HepG2 (cell line): ENCODE data around the gene NCMAP. TPM values are rescaled to one million over a fixed set of nuclear protein-coding genes. Genes with fewer than 3 reads are reported as not detected.
A peak's percentile ranks its signal among the peaks of the same experiment; 100 is the strongest.

Source experiments
- ATAC-seq: fragments of 200-7000 bp; cut with Tn5 transposase; 3 replicates; pipeline ENCODE4 v1.9.1; 2020; ENCODE audit warnings: mild to moderate bottlenecking, moderate library complexity
- BruUV-seq: library from RNA; stranded (reverse); fragments of 400-500 nt; replicated peaks from 2 replicates; lab custom pipeline; 2021; lab: Mats Ljungman, UMichigan
- CTCF ChIA-PET: fragments of 300-600 bp; formaldehyde crosslinking; extraction: SDS; loops from one replicate; lab custom pipeline; 2021; ENCODE audit warnings: low total read pairs, inconsistent platforms, low intra/inter-chr PET ratio; lab: Yijun Ruan, JAX
- POLR2A ChIA-PET: fragments of 350-600 bp; sonication (Branson Sonifier 250); formaldehyde crosslinking; loops from one replicate; lab custom pipeline; 2020; ENCODE audit warnings: antibody characterized with exemption, inconsistent platforms; lab: Yijun Ruan, JAX
- DNase-seq: peaks from one replicate; pipeline ENCODE4 v3.0.0-alpha.2; 2015; ENCODE audit warnings: low spot score
- FAIRE-seq: peaks from 3 replicates; lab custom pipeline; 2011; peaks lifted over from hg19 to GRCh38; lab: Jason Lieb, UNC
- H2AFZ ChIP-seq: one replicate; pipeline ENCODE4 v1.6.1; 2011; ENCODE audit warnings: low read length, inconsistent platforms
- H3K27ac ChIP-seq: fragments of 300-600 bp; 3 replicates; pipeline ENCODE4 v1.8.0; 2011; ENCODE audit warnings: mixed run types, mild to moderate bottlenecking, mixed read lengths, low read length, inconsistent platforms; ENCODE audit not compliant: insufficient read depth; ENCODE audit errors: extremely low read length
- H3K27me3 ChIP-seq, 2 experiments: fragments of 200-600 bp in 1 of 2; 2 replicates in 1 of 2; 3 replicates in 1 of 2; pipeline versions ENCODE4 v1.6.0 to v1.8.0; 2011; ENCODE audit warnings: low read length in 2 of 2, mild to moderate bottlenecking in 2 of 2, moderate library complexity in 2 of 2, inconsistent platforms in 1 of 2; ENCODE audit not compliant: insufficient read depth in 2 of 2, control insufficient read depth in 1 of 2
- H3K36me3 ChIP-seq, 2 experiments: fragments of 200-600 bp in 1 of 2; replicated peaks in 1 of 2; 2 replicates in 1 of 2; 3 replicates in 1 of 2; pipeline versions ENCODE4 v1.5.1 to v1.8.0; 2011; ENCODE audit warnings: low read length in 2 of 2, inconsistent platforms in 1 of 2; ENCODE audit not compliant: insufficient read depth in 2 of 2, control insufficient read depth in 1 of 2
- H3K4me1 ChIP-seq: 2 replicates; pipeline ENCODE4 v1.5.1; 2012; ENCODE audit warnings: low read length, inconsistent platforms; ENCODE audit not compliant: insufficient read depth
- H3K4me2 ChIP-seq: 2 replicates; pipeline ENCODE4 v1.6.0; 2011; ENCODE audit warnings: low read depth, low read length, inconsistent platforms
- H3K4me3 ChIP-seq, 3 experiments: fragments of 200-600 bp in 1 of 3; sonication (generic), shearing (Covaris generic) in 1 of 3; replicated peaks in 1 of 3; 2 replicates each; pipeline ENCODE4 v1.5.1; 2011 to 2016; ENCODE audit warnings: low read length in 3 of 3, inconsistent platforms in 2 of 3, low read depth in 2 of 3, mild to moderate bottlenecking in 2 of 3, control low read depth in 1 of 3, mixed read lengths in 1 of 3; ENCODE audit not compliant: insufficient read depth in 1 of 3
- H3K79me2 ChIP-seq: one replicate; pipeline ENCODE4 v1.6.1; 2011; ENCODE audit warnings: low read length, inconsistent platforms; ENCODE audit not compliant: insufficient read depth
- H3K9ac ChIP-seq: 2 replicates; pipeline ENCODE4 v1.6.0; 2011; ENCODE audit warnings: mild to moderate bottlenecking, low read depth, low read length, inconsistent platforms; ENCODE audit not compliant: insufficient read depth
- H3K9me3 ChIP-seq: 2 replicates; pipeline ENCODE4 v1.5.1; 2012; ENCODE audit warnings: mild to moderate bottlenecking, low read length
- H4K20me1 ChIP-seq: 2 replicates; pipeline ENCODE4 v1.6.0; 2011; ENCODE audit warnings: inconsistent platforms, mild to moderate bottlenecking, low read length, moderate library complexity; ENCODE audit not compliant: insufficient read depth
- ETV6 ChIP-seq: sonication (generic); formaldehyde crosslinking; conservative IDR thresholded peaks from 2 replicates; pipeline ENCODE4 v1.4.0; 2020; ENCODE audit warnings: missing genetic modification reagents
- MAFF ChIP-seq: IDR thresholded peaks from 2 replicates; pipeline ENCODE4 v1.6.1; 2011; ENCODE audit warnings: low read depth, low read length, improper control_type of control experiment
- MAFK ChIP-seq, 2 experiments: IDR thresholded peaks in 1 of 2; conservative IDR thresholded peaks in 1 of 2; 2 replicates each; pipeline ENCODE4 v1.6.1; 2011; ENCODE audit warnings: improper control_type of control experiment in 2 of 2, low read length in 2 of 2
- SNAPC4 ChIP-seq: sonication (generic); formaldehyde crosslinking; IDR thresholded peaks from 2 replicates; pipeline ENCODE4 v1.4.0; 2020; ENCODE audit warnings: mild to moderate bottlenecking, missing genetic modification reagents
- ZNF484 ChIP-seq: sonication (generic); formaldehyde crosslinking; IDR thresholded peaks from 2 replicates; pipeline ENCODE4 v1.5.1; 2020; ENCODE audit warnings: mild to moderate bottlenecking, low read depth, missing genetic modification reagents, borderline replicate concordance
- ZNF501 ChIP-seq: sonication (generic); formaldehyde crosslinking; IDR thresholded peaks from 2 replicates; pipeline ENCODE4 v1.5.1; 2020; ENCODE audit warnings: mild to moderate bottlenecking, moderate library complexity, missing genetic modification reagents
- ZNF761 ChIP-seq: sonication (generic); formaldehyde crosslinking; conservative IDR thresholded peaks from 2 replicates; pipeline ENCODE4 v1.4.0; 2020; ENCODE audit warnings: mild to moderate bottlenecking, missing genetic modification reagents
- WGBS: methylation state at CpG from one replicate; pipeline ENCODE4 v1.1.6; 2017; ENCODE audit warnings: low lambda C conversion rate; 5-methylcytosine and 5-hydroxymethylcytosine counted together
- in situ Hi-C: cut with HindIII; loops from 2 replicates; pipeline ENCODE4 v1.10.0; 2017; ENCODE audit warnings: low pct_unique_long_range_greater_than_20kb; ENCODE audit not compliant: extremely low pct_ligation_motif_present
- intact Hi-C: fragments of 100-400 bp; cut with micrococcal nuclease; formaldehyde crosslinking; loops from one replicate; pipeline ENCODE4 v1.10.0; 2022; ENCODE audit not compliant: unreplicated experiment
- polyA plus RNA-seq, 8 experiments: library from polyadenylated mRNA; depleted of rRNA in 3 of 8; stranded (reverse) in 7 of 8; unstranded in 1 of 8; fragments of >200 nt; fragmentation: Illumina TruSeq in 4 of 8; extraction: Trizol in 4 of 8; gene quantifications; 2 replicates each; pipeline versions ENCODE4 v1.2.1 to v1.2.3, GENCODE V29; 2011 to 2016; ENCODE audit warnings: low read depth in 4 of 8, missing spikeins in 1 of 8, mixed read lengths in 1 of 8; ENCODE audit not compliant: insufficient read depth in 1 of 8
- total RNA-seq, 5 experiments: library from RNA; depleted of rRNA; stranded (reverse); fragments of >200 nt; fragmentation: Illumina TruSeq; extraction: Trizol; gene quantifications; 2 replicates each; pipeline ENCODE4 v1.2.3, GENCODE V29; 2016; ENCODE audit warnings: low read depth in 1 of 5
- TF ChIP-seq, protein P1 (sequence below): sonication (generic); formaldehyde crosslinking; IDR thresholded peaks from 2 replicates; pipeline ENCODE4 v1.4.0; 2020; ENCODE audit warnings: missing genetic modification reagents, mild to moderate bottlenecking, borderline replicate concordance

Gene NCMAP
- total and polyA plus RNA-seq, 2 of the 13 experiments (the other 11 are each of a cell fraction or from before 2014, with no cell fraction given) = 2.7 to 20.0 TPM

GRCh38 chr1:24652382-24652781 is 96.5 kb downstream of the NCMAP start:
- Histone ChIP-seq H4K20me1 (no peaks in the 10 kb centered on the region), H3K27me3 (no peaks in the 10 kb centered on the region), H3K4me1 (peaks cover 19% of the 10 kb centered on the region), H2AFZ (no peak overlapping the region), H3K27ac (no peak overlapping the region), H3K4me3 (no peak overlapping the region), H3K79me2 (peaks cover 29% of the 10 kb centered on the region), H3K36me3 (peaks cover 22 to 95% of the 10 kb centered on the region in 2 experiments), H3K9ac (no peak overlapping the region), H3K9me3 (no peaks in the 10 kb centered on the region), H3K4me2 (no peak overlapping the region)
- ATAC-seq = no peak
- DNase-seq = no peak
- TF ChIP-seq ZNF501 (CRISPR knock-in tag) (no peak), ZNF484 (CRISPR knock-in tag) (no peak)
- in situ Hi-C loops = no loop called here
- BruUV-seq = no TSS peak
- POLR2A ChIA-PET = no interaction called here
- FAIRE-seq = no peak
- CTCF ChIA-PET = no interaction called here
- intact Hi-C loops = no loop called here
- WGBS = 96% methylated on average over 13 of the region's 13 CpGs

GRCh38 chr1:24654010-24654409 is 98.1 kb downstream of the NCMAP start:
- intact Hi-C loops = no loop called here
- H3K9me3 ChIP-seq = no peaks in the 10 kb centered on the region
- H3K4me1 ChIP-seq = peaks cover 21% of the 10 kb centered on the region
- DNase-seq (no peak), FAIRE-seq (no peak), ATAC-seq (no peak)
- H3K4me3 ChIP-seq = no peak overlapping the region
- H3K9ac ChIP-seq = no peak overlapping the region
- H3K27me3 ChIP-seq = no peaks in the 10 kb centered on the region
- TF ChIP-seq, protein P1, sequence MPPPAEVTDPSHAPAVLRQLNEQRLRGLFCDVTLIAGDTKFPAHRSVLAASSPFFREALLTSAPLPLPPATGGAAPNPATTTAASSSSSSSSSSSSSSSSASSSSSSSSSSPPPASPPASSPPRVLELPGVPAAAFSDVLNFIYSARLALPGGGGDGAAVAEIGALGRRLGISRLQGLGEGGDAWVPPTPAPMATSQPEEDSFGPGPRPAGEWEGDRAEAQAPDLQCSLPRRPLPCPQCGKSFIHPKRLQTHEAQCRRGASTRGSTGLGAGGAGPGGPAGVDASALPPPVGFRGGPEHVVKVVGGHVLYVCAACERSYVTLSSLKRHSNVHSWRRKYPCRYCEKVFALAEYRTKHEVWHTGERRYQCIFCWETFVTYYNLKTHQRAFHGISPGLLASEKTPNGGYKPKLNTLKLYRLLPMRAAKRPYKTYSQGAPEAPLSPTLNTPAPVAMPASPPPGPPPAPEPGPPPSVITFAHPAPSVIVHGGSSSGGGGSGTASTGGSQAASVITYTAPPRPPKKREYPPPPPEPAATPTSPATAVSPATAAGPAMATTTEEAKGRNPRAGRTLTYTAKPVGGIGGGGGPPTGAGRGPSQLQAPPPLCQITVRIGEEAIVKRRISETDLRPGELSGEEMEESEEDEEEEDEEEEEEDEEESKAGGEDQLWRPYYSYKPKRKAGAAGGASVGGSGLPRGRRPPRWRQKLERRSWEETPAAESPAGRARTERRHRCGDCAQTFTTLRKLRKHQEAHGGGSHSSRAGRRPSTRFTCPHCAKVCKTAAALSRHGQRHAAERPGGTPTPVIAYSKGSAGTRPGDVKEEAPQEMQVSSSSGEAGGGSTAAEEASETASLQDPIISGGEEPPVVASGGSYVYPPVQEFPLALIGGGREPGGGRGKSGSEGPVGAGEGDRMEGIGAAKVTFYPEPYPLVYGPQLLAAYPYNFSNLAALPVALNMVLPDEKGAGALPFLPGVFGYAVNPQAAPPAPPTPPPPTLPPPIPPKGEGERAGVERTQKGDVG (CRISPR knock-in tag) = no peak
- TF ChIP-seq SNAPC4 (CRISPR knock-in tag) = no peak
- TF ChIP-seq MAFK (conservative IDR thresholded peaks at IDR 0.05 in 1 of 2, IDR thresholded peaks at IDR 0.05 in 1 of 2; ENCODE audit: low read length in 2 of 2) = peak; percentile 94 to 97
- no peak for TF ChIP-seq ZNF761 (CRISPR knock-in tag)
- TF ChIP-seq MAFF = peak; percentile 95
- TF ChIP-seq ETV6 (CRISPR knock-in tag) = no peak
- ChIA-PET CTCF (no interaction called here), POLR2A (no interaction called here)
- H3K79me2 ChIP-seq = peaks cover 26% of the 10 kb centered on the region
- peaks cover 23 to 92% of the 10 kb centered on the region in 2 experiments for H3K36me3 ChIP-seq
- no TSS peak for BruUV-seq
- H3K27ac ChIP-seq = no peak overlapping the region
- no peak overlapping the region for H3K4me2 ChIP-seq
- 98% methylated on average over 3 of the region's 3 CpGs for WGBS
- in situ Hi-C loops = no loop called here
- no peak overlapping the region for H2AFZ ChIP-seq
- H4K20me1 ChIP-seq = no peaks in the 10 kb centered on the region
